A673 (cell line): Measurements from ENCODE around the gene NDUFAF5. TPM values are rescaled to one million over a fixed set of nuclear protein-coding genes. Genes with fewer than 3 reads are reported as not detected.

Experiments
- BruUV-seq: library from RNA; stranded (reverse); fragments of 400-500 nt; replicated peaks from 2 replicates; lab custom pipeline; 2021; lab: Mats Ljungman, UMichigan
- CTCF ChIA-PET: fragments of 300-600 bp; sonication (Branson Sonifier 250); formaldehyde crosslinking; loops from one replicate; lab custom pipeline; 2022; ENCODE audit warnings: antibody characterized with exemption; lab: Charles Lee
- POLR2A ChIA-PET: fragments of 300-600 bp; sonication (Branson Sonifier 250); formaldehyde crosslinking; loops from one replicate; lab custom pipeline; 2022; ENCODE audit warnings: antibody characterized with exemption; ENCODE audit not compliant: low non-redundant PET; lab: Charles Lee
- DNase-seq: peaks from one replicate; pipeline ENCODE4 v3.0.0-alpha.2; 2015; ENCODE audit warnings: low spot score
- H3K27ac ChIP-seq: fragments of 200-600 bp; sonication (generic); 2 replicates; pipeline ENCODE4 v1.5.1; 2016; ENCODE audit warnings: mixed run types, low read depth, mild to moderate bottlenecking, mixed read lengths, antibody characterized with exemption, low read length; ENCODE audit not compliant: poor library complexity, severe bottlenecking
- H3K27me3 ChIP-seq: fragments of 200-600 bp; sonication (generic); replicated peaks from 2 replicates; pipeline ENCODE4 v1.6.1; 2017; ENCODE audit warnings: mixed run types, low read depth, mild to moderate bottlenecking, mixed read lengths, antibody characterized with exemption, low read length; ENCODE audit not compliant: insufficient read depth, poor library complexity
- H3K36me3 ChIP-seq: fragments of 200-600 bp; sonication (generic); 2 replicates; pipeline ENCODE4 v1.6.1; 2016; ENCODE audit warnings: mixed run types, mild to moderate bottlenecking, mixed read lengths, antibody characterized with exemption, low read length; ENCODE audit not compliant: insufficient read depth, poor library complexity, severe bottlenecking
- H3K4me1 ChIP-seq: fragments of 200-600 bp; sonication (generic); 2 replicates; pipeline ENCODE4 v1.6.1; 2017; ENCODE audit warnings: mixed run types, mild to moderate bottlenecking, mixed read lengths, antibody characterized with exemption, low read length; ENCODE audit not compliant: insufficient read depth, poor library complexity, severe bottlenecking
- H3K4me3 ChIP-seq: fragments of 200-600 bp; sonication (generic); 2 replicates; pipeline ENCODE4 v1.5.1; 2016; ENCODE audit warnings: low read depth, mixed run types, mild to moderate bottlenecking, mixed read lengths, low read length; ENCODE audit not compliant: poor library complexity, severe bottlenecking
- H3K9me3 ChIP-seq: fragments of 200-600 bp; sonication (generic); 2 replicates; pipeline ENCODE4 v1.6.1; 2016; ENCODE audit warnings: mixed run types, low read depth, mild to moderate bottlenecking, mixed read lengths, antibody characterized with exemption, low read length; ENCODE audit not compliant: poor library complexity, severe bottlenecking
- CTCF ChIP-seq: fragments of 300-800, 200-600 bp; sonication (generic); conservative IDR thresholded peaks from 2 replicates; pipeline ENCODE4 v1.5.1; 2017; ENCODE audit warnings: low read depth, mild to moderate bottlenecking, antibody characterized with exemption, low read length, moderate library complexity, mixed read lengths
- EZH2 ChIP-seq: fragments of 200-600 bp; sonication (generic); IDR thresholded peaks from 2 replicates; pipeline ENCODE4 v1.6.1; 2017; ENCODE audit warnings: borderline replicate concordance, low read depth, mild to moderate bottlenecking, mixed read lengths, antibody characterized with exemption, low read length; ENCODE audit not compliant: poor library complexity, severe bottlenecking
- intact Hi-C: fragments of 100-400 bp; cut with micrococcal nuclease; formaldehyde crosslinking; loops from one replicate; pipeline ENCODE4 v1.10.0; 2022; ENCODE audit not compliant: unreplicated experiment
- total RNA-seq: library from RNA; stranded (reverse); gene quantifications from 2 replicates; pipeline ENCODE4 v1.2.3, GENCODE V29; 2021

Gene NDUFAF5
- total RNA-seq, 1 experiment from 2014 or later, result 57.1 TPM

- Histone ChIP-seq H3K4me3 (no peak overlapping the region), H3K27ac (no peak overlapping the region), H3K27me3 (no peaks in the 10 kb centered on the region), H3K36me3 (peaks cover 95% of the 10 kb centered on the region), H3K4me1 (no peaks in the 10 kb centered on the region), H3K9me3 (no peaks in the 10 kb centered on the region)
- ChIA-PET POLR2A (no interaction called here), CTCF (interaction anchor here (0.6 kb wide), 1 partner anchor 26 kb away, joined by 3 read pairs; no protein-coding TSS in a partner anchor)
- intact Hi-C loops, result no loop called here
- BruUV-seq, result no TSS peak
- DNase-seq, result no peak
- TF ChIP-seq CTCF (no peak), EZH2 (no peak)
Measured at GRCh38 chr20:13794667-13795066, 9.8 kb downstream of the NDUFAF5 start.

GRCh38 chr20:13799040-13799439 is 14.2 kb downstream of the NDUFAF5 start:
- POLR2A ChIA-PET, result interaction anchor here (0.6 kb wide), 1 partner anchor 28 kb away, joined by 5 read pairs; no protein-coding TSS in a partner anchor
- Histone ChIP-seq H3K27me3 (no peaks in the 10 kb centered on the region), H3K4me3 (no peak overlapping the region), H3K9me3 (no peaks in the 10 kb centered on the region), H3K36me3 (peaks cover 90% of the 10 kb centered on the region), H3K4me1 (no peaks in the 10 kb centered on the region), H3K27ac (no peak overlapping the region)
- no TSS peak for BruUV-seq
- CTCF ChIA-PET, result no interaction called here
- intact Hi-C loops, result no loop called here
- no peak for DNase-seq
- TF ChIP-seq CTCF (no peak), EZH2 (no peak)

GRCh38 chr20:13799974-13800373 is 15.1 kb downstream of the NDUFAF5 start:
- ChIA-PET POLR2A (no interaction called here), CTCF (no interaction called here)
- Histone ChIP-seq H3K27me3 (no peaks in the 10 kb centered on the region), H3K36me3 (peaks cover 90% of the 10 kb centered on the region), H3K9me3 (no peaks in the 10 kb centered on the region), H3K4me3 (no peak overlapping the region), H3K27ac (no peak overlapping the region), H3K4me1 (no peaks in the 10 kb centered on the region)
- intact Hi-C loops, result no loop called here
- TF ChIP-seq EZH2 (no peak), CTCF (no peak)
- DNase-seq, result no peak
- BruUV-seq, result no TSS peak
